Activated CD4-positive, alpha-beta T cell treated with anti-CD3 and anti-CD28 coated beads, Interleukin-2, Interleukin-6, amounts not matched to agents 100 ng/mL and 50 ng/mL, durations not matched to agents 16 hours and 8 hours (primary cell): ENCODE measurements around the gene KHDRBS1.
"Not testable (repeated sequence)": the region's sequence is repeated elsewhere in the genome, so short reads cannot be mapped to it uniquely, and the experiment has no call there.

Source experiments
- DNase-seq: peaks from one replicate; pipeline ENCODE4 v3.0.0-alpha.2; 2020

KHDRBS1 gene

GRCh38 chr1:32014199-32014947, 705 bp downstream of the KHDRBS1 start:
- peak; percentile 45 for DNase-seq

GRCh38 chr1:32014948-32015273, 1.2 kb downstream of the KHDRBS1 start:
- peak; percentile 26 for DNase-seq

- no peak for DNase-seq
Measured at GRCh38 chr1:32020339-32020738, 6.7 kb downstream of the KHDRBS1 start.

- not testable (repeated sequence) for DNase-seq
Measured at GRCh38 chr1:32021574-32022018, 7.9 kb downstream of the KHDRBS1 start.

- no peak for DNase-seq
Measured at GRCh38 chr1:32023351-32023750, 9.7 kb downstream of the KHDRBS1 start.

- no peak for DNase-seq
Measured at GRCh38 chr1:32025515-32025914, 11.8 kb downstream of the KHDRBS1 start.

GRCh38 chr1:32028746-32029145, 15.1 kb downstream of the KHDRBS1 start:
- no peak for DNase-seq

GRCh38 chr1:32031578-32032274, 18.1 kb downstream of the KHDRBS1 start:
- no peak for DNase-seq

- no peak for DNase-seq
Measured at GRCh38 chr1:32032275-32032615, 18.6 kb downstream of the KHDRBS1 start.

GRCh38 chr1:32035119-32035518, 21.5 kb downstream of the KHDRBS1 start:
- no peak for DNase-seq

GRCh38 chr1:32040711-32041110, 27.0 kb downstream of the KHDRBS1 start:
- no peak for DNase-seq

- DNase-seq, result no peak
Measured at GRCh38 chr1:32042330-32042729, 28.7 kb downstream of the KHDRBS1 start.

- DNase-seq, result no peak
Measured at GRCh38 chr1:32044234-32044633, 30.6 kb downstream of the KHDRBS1 start.

GRCh38 chr1:32045772-32046171, 32.1 kb downstream of the KHDRBS1 start:
- no peak for DNase-seq

GRCh38 chr1:32047701-32048100, 34.0 kb downstream of the KHDRBS1 start:
- DNase-seq, result no peak

- no peak for DNase-seq
Measured at GRCh38 chr1:32048440-32048839, 34.8 kb downstream of the KHDRBS1 start.

GRCh38 chr1:32051706-32052105, 38.0 kb downstream of the KHDRBS1 start:
- no peak for DNase-seq

GRCh38 chr1:32052887-32053286, 39.2 kb downstream of the KHDRBS1 start:
- DNase-seq, result no peak

GRCh38 chr1:32055416-32055815, 41.7 kb downstream of the KHDRBS1 start:
- DNase-seq, result no peak

GRCh38 chr1:32056598-32056997, 42.9 kb downstream of the KHDRBS1 start:
- no peak for DNase-seq

GRCh38 chr1:32060914-32061313, 47.2 kb downstream of the KHDRBS1 start:
- no peak for DNase-seq

GRCh38 chr1:32062867-32063230, 49.2 kb downstream of the KHDRBS1 start:
- DNase-seq, result no peak

GRCh38 chr1:32063261-32063681, 49.6 kb downstream of the KHDRBS1 start:
- DNase-seq, result no peak

GRCh38 chr1:32065613-32066488, 52.2 kb downstream of the KHDRBS1 start:
- DNase-seq, result not testable (repeated sequence)
